HCT116 (cell line): Measurements from ENCODE around the gene WDR26. TPM values are rescaled to one million over a fixed set of nuclear protein-coding genes. Genes with fewer than 3 reads are reported as not detected.

Experiments used
- ATAC-seq: fragments of 200-7000 bp; cut with Tn5 transposase; 2 replicates; pipeline ENCODE4 v1.9.1; 2020; ENCODE audit warnings: mild to moderate bottlenecking, moderate library complexity
- BruUV-seq: library from RNA; stranded (reverse); fragments of 400-500 nt; replicated peaks from 2 replicates; lab custom pipeline; 2021; lab: Mats Ljungman, UMichigan
- CTCF ChIA-PET: fragments of 300-600 bp; sonication (Branson Sonifier 250); formaldehyde crosslinking; loops from one replicate; lab custom pipeline; 2021; ENCODE audit warnings: antibody characterized with exemption; lab: Charles Lee
- POLR2A ChIA-PET: fragments of 300-600, 350-600 bp; sonication (Branson Sonifier 250); formaldehyde crosslinking; loops from one replicate; lab custom pipeline; 2021; ENCODE audit warnings: antibody characterized with exemption; lab: Charles Lee
- RAD21 ChIA-PET, 2 experiments: fragments of 300-600 bp; sonication (Branson Sonifier 250); formaldehyde crosslinking; loops; one replicate each; lab custom pipeline; 2023; ENCODE audit warnings: low total read pairs in 2 of 2; ENCODE audit not compliant: uncharacterized antibody in 2 of 2, unreplicated experiment in 2 of 2, low non-redundant PET in 1 of 2; lab: Charles Lee
- DNase-seq: peaks from one replicate; pipeline ENCODE4 v3.0.0-alpha.2; 2010; ENCODE audit warnings: low read depth, low spot score
- H2AFZ ChIP-seq: fragments of 200-600 bp; shearing (Covaris generic), sonication (generic); 2 replicates; pipeline ENCODE4 v1.6.1; 2017; ENCODE audit warnings: low read depth, mixed run types, mixed read lengths, antibody characterized with exemption, low read length; ENCODE audit not compliant: poor library complexity, severe bottlenecking
- H3K27ac ChIP-seq: 2 replicates; pipeline ENCODE4 v1.5.1; 2012; ENCODE audit warnings: low read depth, low read length
- H3K27me3 ChIP-seq: fragments of 200-600 bp; sonication (generic); 2 replicates; pipeline ENCODE4 v1.6.1; 2016; ENCODE audit warnings: mixed run types, low read length, mixed read lengths; ENCODE audit not compliant: insufficient read depth
- H3K36me3 ChIP-seq, 2 experiments: fragments of 200-500 bp in 1 of 2; fragments of 200-600 bp in 1 of 2; sonication (Bioruptor generic) in 1 of 2; sonication (generic) in 1 of 2; 2 replicates each; pipeline versions ENCODE4 v1.5.1 to v1.6.1; 2014 to 2016; ENCODE audit warnings: low read length in 2 of 2, inconsistent platforms in 1 of 2, mixed read lengths in 1 of 2, mixed run types in 1 of 2; ENCODE audit not compliant: insufficient read depth in 2 of 2, control insufficient read depth in 1 of 2
- H3K4me1 ChIP-seq, 2 experiments: fragments of 200-600 bp in 1 of 2; sonication (generic) in 1 of 2; 2 replicates each; pipeline versions ENCODE4 v1.5.1 to v1.6.1; 2012 to 2017; ENCODE audit warnings: low read length in 2 of 2, inconsistent platforms in 1 of 2, mild to moderate bottlenecking in 1 of 2, mixed read lengths in 1 of 2, mixed run types in 1 of 2, moderate library complexity in 1 of 2; ENCODE audit not compliant: insufficient read depth in 2 of 2, control insufficient read depth in 1 of 2
- H3K4me2 ChIP-seq: fragments of 200-600 bp; sonication (generic); 2 replicates; pipeline ENCODE4 v1.6.1; 2017; ENCODE audit warnings: mixed run types, low read length, mixed read lengths
- H3K4me3 ChIP-seq, 2 experiments: fragments of 200-600 bp in 1 of 2; sonication (generic) in 1 of 2; replicated peaks in 1 of 2; 2 replicates each; pipeline ENCODE4 v1.5.1; 2011 to 2016; ENCODE audit warnings: low read length in 2 of 2, control low read depth in 1 of 2, low read depth in 1 of 2, mild to moderate bottlenecking in 1 of 2, mixed read lengths in 1 of 2, mixed run types in 1 of 2
- H3K79me2 ChIP-seq: fragments of 200-600 bp; sonication (generic); 2 replicates; pipeline ENCODE4 v1.6.1; 2017; ENCODE audit warnings: mild to moderate bottlenecking, mixed run types, low read length, moderate library complexity, mixed read lengths; ENCODE audit not compliant: insufficient read depth
- H3K9ac ChIP-seq: fragments of 200-600 bp; sonication (generic); 2 replicates; pipeline ENCODE4 v1.6.1; 2016; ENCODE audit warnings: low read length, mixed read lengths
- H3K9me2 ChIP-seq: fragments of 200-600 bp; sonication (generic), shearing (Covaris generic); 2 replicates; pipeline ENCODE4 v1.6.1; 2017; ENCODE audit warnings: mixed run types, mild to moderate bottlenecking, moderate library complexity; ENCODE audit not compliant: insufficient read depth
- H3K9me3 ChIP-seq, 2 experiments: fragments of 200-500 bp in 1 of 2; fragments of 200-600 bp in 1 of 2; sonication (Bioruptor generic) in 1 of 2; sonication (generic) in 1 of 2; 2 replicates each; pipeline ENCODE4 v1.6.1; 2014 to 2017; ENCODE audit warnings: low read length in 2 of 2, mixed read lengths in 2 of 2, inconsistent platforms in 1 of 2, low read depth in 1 of 2, mild to moderate bottlenecking in 1 of 2, mixed run types in 1 of 2, moderate library complexity in 1 of 2; ENCODE audit not compliant: control insufficient read depth in 1 of 2, insufficient read depth in 1 of 2
- H4K20me1 ChIP-seq: fragments of 200-600 bp; sonication (generic), shearing (Covaris generic); 2 replicates; pipeline ENCODE4 v1.6.1; 2017; ENCODE audit warnings: mixed run types, mild to moderate bottlenecking, moderate library complexity; ENCODE audit not compliant: insufficient read depth
- POLR2A ChIP-seq: IDR thresholded peaks from 2 replicates; pipeline ENCODE4 v1.7.0; 2011; ENCODE audit warnings: borderline replicate concordance; ENCODE audit not compliant: insufficient read depth, insufficient read length; ENCODE audit errors: extremely low read depth
- POLR2AphosphoS5 ChIP-seq: IDR thresholded peaks from 2 replicates; pipeline ENCODE4 v1.6.1; 2011; ENCODE audit warnings: mild to moderate bottlenecking, low read depth, low read length, moderate library complexity
- REST ChIP-seq: IDR thresholded peaks from 2 replicates; pipeline ENCODE4 v1.6.1; 2012; ENCODE audit warnings: low read depth
- SIN3A ChIP-seq: IDR thresholded peaks from 2 replicates; pipeline ENCODE4 v1.6.1; 2012; ENCODE audit warnings: low read depth
- ZBTB33 ChIP-seq: IDR thresholded peaks from 2 replicates; pipeline ENCODE4 v1.6.1; 2011; ENCODE audit warnings: mild to moderate bottlenecking, low read length, moderate library complexity; ENCODE audit not compliant: insufficient replicate concordance; ENCODE audit errors: extremely low read depth
- ZNF274 ChIP-seq: fragments of 200-500 bp; sonication (Bioruptor generic); IDR thresholded peaks from 2 replicates; pipeline ENCODE4 v1.6.1; 2014; ENCODE audit warnings: mild to moderate bottlenecking, low read depth, low read length, inconsistent platforms
- intact Hi-C: fragments of 100-400 bp; cut with micrococcal nuclease; formaldehyde crosslinking; loops from 2 replicates; pipeline ENCODE4 v1.10.0; 2022
- total RNA-seq: library from RNA; stranded (reverse); gene quantifications from one replicate; pipeline ENCODE4 v1.2.1, GENCODE V29; 2021; ENCODE audit not compliant: unreplicated experiment

WDR26 gene
- total RNA-seq, 1 experiment from 2014 or later = 57.2 TPM

DNA sequence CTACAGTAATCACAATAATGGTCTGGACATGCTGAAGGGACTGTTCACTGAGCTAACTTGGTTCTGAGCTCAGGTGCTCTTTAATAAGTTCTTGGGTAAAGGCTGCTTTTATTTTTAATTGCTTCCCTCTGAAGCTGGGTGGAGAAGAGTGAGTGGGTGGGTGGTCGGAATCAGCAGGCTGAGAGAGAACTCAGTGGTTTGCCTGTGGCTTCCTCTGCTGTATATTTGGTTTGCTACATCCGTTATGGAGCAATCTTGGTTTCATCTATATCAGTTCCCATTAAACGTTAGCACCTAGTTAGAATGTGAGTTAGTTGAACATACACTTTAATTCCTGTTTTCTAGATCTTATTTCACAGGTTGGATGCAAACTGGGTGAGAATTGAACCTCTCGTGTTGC is 54.6 kb downstream of the WDR26 start:
- peaks cover 7 to 8% of the 10 kb centered on the region in 2 experiments; a peak in 2 of 4 replicates for H3K36me3 ChIP-seq
- no peaks in the 10 kb centered on the region for H3K9me3 ChIP-seq
- ChIA-PET CTCF (no interaction called here), POLR2A (no interaction called here), RAD21 (no interaction called here)
- no peak overlapping the region for H3K4me3 ChIP-seq
- no TSS peak for BruUV-seq
- intact Hi-C loops = no loop called here
- H3K4me1 ChIP-seq = peaks cover 4 to 20% of the 10 kb centered on the region in 2 experiments; a peak in 3 of 4 replicates
- no peak overlapping the region for H3K4me2 ChIP-seq
- TF ChIP-seq ZNF274 (no peak), ZBTB33 (no peak), SIN3A (no peak), POLR2AphosphoS5 (no peak), POLR2A (no peak), REST (no peak)
- H3K27me3 ChIP-seq = no peaks in the 10 kb centered on the region
- no peaks in the 10 kb centered on the region for H3K9me2 ChIP-seq
- no peak overlapping the region for H2AFZ ChIP-seq
- H3K79me2 ChIP-seq = no peaks in the 10 kb centered on the region
- no peak overlapping the region for H3K9ac ChIP-seq
- DNase-seq = no peak
- no peak for ATAC-seq
- H4K20me1 ChIP-seq = no peaks in the 10 kb centered on the region; the same call in 1 of the 2 replicates
- no peak overlapping the region for H3K27ac ChIP-seq
